GM12878 (cell line): ENCODE measurements around the gene SLC30A4. TPM values are rescaled to one million over a fixed set of nuclear protein-coding genes. Genes with fewer than 3 reads are reported as not detected.

Experiments
- CHD2 ChIP-seq: IDR thresholded peaks from 2 replicates; pipeline ENCODE4 v1.6.1; 2011; ENCODE audit warnings: low read depth, low read length, improper control_type of control experiment, borderline replicate concordance
- HCFC1 ChIP-seq: fragments of 150-350 bp; IDR thresholded peaks from 2 replicates; pipeline ENCODE4 v1.6.1; 2014; ENCODE audit warnings: low read length
- HDAC2 ChIP-seq: fragments of 200-600 bp; sonication (generic); IDR thresholded peaks from 2 replicates; pipeline ENCODE4 v1.6.1; 2017
- JUNB ChIP-seq: IDR thresholded peaks from 2 replicates; pipeline ENCODE4 v1.6.1; 2016; ENCODE audit warnings: antibody characterized with exemption, mild to moderate bottlenecking
- KLF5 ChIP-seq: fragments of 450-650 bp; IDR thresholded peaks from 2 replicates; pipeline ENCODE4 v1.6.1; 2014; ENCODE audit warnings: mild to moderate bottlenecking; ENCODE audit not compliant: partially characterized antibody
- MEF2A ChIP-seq: IDR thresholded peaks from 2 replicates; pipeline ENCODE4 v1.6.1; 2011; ENCODE audit warnings: low read depth, mild to moderate bottlenecking, low read length, moderate library complexity; ENCODE audit not compliant: insufficient read depth
- MYC ChIP-seq: IDR thresholded peaks from 2 replicates; pipeline ENCODE4 v1.6.1; 2011; ENCODE audit warnings: mild to moderate bottlenecking, low read length, moderate library complexity, inconsistent platforms; ENCODE audit not compliant: insufficient read depth, insufficient replicate concordance, insufficient read length, severe bottlenecking
- NRF1 ChIP-seq: conservative IDR thresholded peaks from 2 replicates; pipeline ENCODE4 v1.6.1; 2011; ENCODE audit warnings: mild to moderate bottlenecking, low read depth, low read length, improper control_type of control experiment
- SMC3 ChIP-seq: IDR thresholded peaks from 2 replicates; pipeline ENCODE4 v1.6.1; 2011; ENCODE audit warnings: low read length, improper control_type of control experiment, borderline replicate concordance
- SPI1 ChIP-seq: IDR thresholded peaks from 2 replicates; pipeline ENCODE4 v1.6.1; 2011; ENCODE audit warnings: low read depth, mild to moderate bottlenecking, low read length, moderate library complexity, borderline replicate concordance; ENCODE audit not compliant: insufficient read depth
- SREBF1 ChIP-seq: IDR thresholded peaks from 2 replicates; pipeline ENCODE4 v1.6.1; 2012; ENCODE audit warnings: mild to moderate bottlenecking, low read length
- ZZZ3 ChIP-seq: IDR thresholded peaks from 2 replicates; pipeline ENCODE4 v1.6.1; 2011; ENCODE audit warnings: low read depth; ENCODE audit not compliant: control insufficient read depth, insufficient read length
- polyA plus RNA-seq, 11 experiments: library from polyadenylated mRNA; depleted of rRNA in 4 of 11; unstranded in 6 of 11; stranded (reverse) in 5 of 11; fragments of >200 nt; fragmentation: Nextera tagmentation in 4 of 11; fragmentation: Illumina TruSeq in 1 of 11; extraction: Ambion mirVana in 4 of 11; extraction: Trizol in 1 of 11; gene quantifications; 1 replicate in 1 of 11; 2 replicates in 10 of 11; pipeline versions ENCODE4 v1.2.1 to v1.2.3, GENCODE V29; 2011 to 2016; ENCODE audit warnings: inconsistent platforms in 2 of 11, missing spikeins in 2 of 11, low read depth in 1 of 11
- total RNA-seq, 4 experiments: library from RNA; depleted of rRNA in 3 of 4; stranded (reverse); fragments of >200 nt in 3 of 4; fragmentation: Illumina TruSeq in 1 of 4; extraction: Trizol in 1 of 4; gene quantifications; 2 replicates each; pipeline versions ENCODE4 v1.2.1 to v1.2.3, GENCODE V29; 2013 to 2021
- TF ChIP-seq, protein P1 (sequence below): fragments of 450-650 bp; conservative IDR thresholded peaks from 2 replicates; pipeline ENCODE4 v1.6.1; 2017; ENCODE audit warnings: mild to moderate bottlenecking, moderate library complexity
- TF ChIP-seq, protein P2 (sequence below): IDR thresholded peaks from 2 replicates; pipeline ENCODE4 v1.6.1; 2011; ENCODE audit warnings: borderline replicate concordance, low read depth, mild to moderate bottlenecking, moderate library complexity, low read length; ENCODE audit not compliant: insufficient read depth, poor library complexity, severe bottlenecking
- TF ChIP-seq, protein P3 (sequence below): IDR thresholded peaks from 2 replicates; pipeline ENCODE4 v1.6.1; 2012; ENCODE audit warnings: low read depth, low read length, improper control_type of control experiment
- TF ChIP-seq, protein P4 (sequence below), 3 experiments: IDR thresholded peaks in 2 of 3; conservative IDR thresholded peaks in 1 of 3; 2 replicates each; pipeline ENCODE4 v1.5.1; 2011; ENCODE audit warnings: low read depth in 3 of 3, low read length in 3 of 3, mild to moderate bottlenecking in 3 of 3, control low read depth in 2 of 3, moderate library complexity in 2 of 3, inconsistent platforms in 1 of 3, mixed read lengths in 1 of 3; ENCODE audit not compliant: control insufficient read depth in 2 of 3, insufficient read depth in 1 of 3; ENCODE audit errors: extremely low read depth in 1 of 3
- TF ChIP-seq, protein P5 (sequence below): fragments of 450-650 bp; formaldehyde crosslinking; IDR thresholded peaks from 2 replicates; pipeline ENCODE4 v1.4.0; 2022; ENCODE audit warnings: mild to moderate bottlenecking, moderate library complexity

SLC30A4 gene
- total and polyA plus RNA-seq, 10 of the 15 experiments (the other 5 are each of a cell fraction or from before 2014, with no cell fraction given) = 0.05 to 0.31 (median 0.20) TPM

DNA sequence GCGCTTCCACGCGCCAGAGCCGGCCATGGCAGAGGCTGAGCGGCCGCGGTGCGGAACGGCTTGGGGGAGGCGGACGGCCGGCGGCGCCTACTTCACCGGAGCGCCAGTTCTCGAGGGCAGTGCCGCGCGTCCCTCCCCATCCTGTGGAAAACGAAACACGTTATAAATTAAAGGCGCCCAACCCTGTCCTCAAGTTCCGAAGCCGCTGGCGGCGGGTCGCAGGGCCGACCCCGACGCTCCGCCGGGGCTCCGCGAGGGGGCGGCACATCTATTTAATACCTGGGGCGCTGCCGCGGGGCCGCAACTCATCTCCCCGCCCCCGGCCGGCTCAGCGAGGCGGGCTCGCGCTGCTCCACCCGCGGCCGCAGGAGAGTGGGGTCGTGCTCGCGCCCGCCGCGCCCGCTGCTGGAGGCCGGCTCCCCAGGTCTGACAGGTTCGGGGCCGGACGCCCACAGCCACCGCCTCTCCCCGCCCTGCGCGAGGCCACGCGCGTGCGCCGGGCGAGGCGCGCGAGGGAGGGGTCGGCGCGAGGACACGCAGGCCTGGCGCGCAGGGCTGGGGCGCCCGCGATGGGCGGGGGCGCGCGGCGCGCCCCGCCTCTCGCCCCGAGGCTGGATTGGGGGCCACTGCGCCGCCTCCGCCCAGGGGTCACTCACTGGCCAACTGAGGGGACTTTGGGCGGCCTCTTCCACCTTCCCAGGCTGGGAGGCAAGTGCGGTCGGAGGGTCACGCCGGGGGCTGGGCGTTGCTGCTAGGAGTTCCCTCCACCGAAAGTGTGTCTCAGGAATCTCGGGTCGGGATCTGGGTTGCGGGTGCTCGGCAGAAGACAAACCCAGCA, at the start of gene SLC30A4 (continued):
- TF ChIP-seq, protein P1, sequence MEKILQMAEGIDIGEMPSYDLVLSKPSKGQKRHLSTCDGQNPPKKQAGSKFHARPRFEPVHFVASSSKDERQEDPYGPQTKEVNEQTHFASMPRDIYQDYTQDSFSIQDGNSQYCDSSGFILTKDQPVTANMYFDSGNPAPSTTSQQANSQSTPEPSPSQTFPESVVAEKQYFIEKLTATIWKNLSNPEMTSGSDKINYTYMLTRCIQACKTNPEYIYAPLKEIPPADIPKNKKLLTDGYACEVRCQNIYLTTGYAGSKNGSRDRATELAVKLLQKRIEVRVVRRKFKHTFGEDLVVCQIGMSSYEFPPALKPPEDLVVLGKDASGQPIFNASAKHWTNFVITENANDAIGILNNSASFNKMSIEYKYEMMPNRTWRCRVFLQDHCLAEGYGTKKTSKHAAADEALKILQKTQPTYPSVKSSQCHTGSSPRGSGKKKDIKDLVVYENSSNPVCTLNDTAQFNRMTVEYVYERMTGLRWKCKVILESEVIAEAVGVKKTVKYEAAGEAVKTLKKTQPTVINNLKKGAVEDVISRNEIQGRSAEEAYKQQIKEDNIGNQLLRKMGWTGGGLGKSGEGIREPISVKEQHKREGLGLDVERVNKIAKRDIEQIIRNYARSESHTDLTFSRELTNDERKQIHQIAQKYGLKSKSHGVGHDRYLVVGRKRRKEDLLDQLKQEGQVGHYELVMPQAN = 0 out of 2 replicates have a peak, but pooled peaks have one; percentile 48
- peak; percentile 42 for TF ChIP-seq NRF1
- TF ChIP-seq, protein P2, sequence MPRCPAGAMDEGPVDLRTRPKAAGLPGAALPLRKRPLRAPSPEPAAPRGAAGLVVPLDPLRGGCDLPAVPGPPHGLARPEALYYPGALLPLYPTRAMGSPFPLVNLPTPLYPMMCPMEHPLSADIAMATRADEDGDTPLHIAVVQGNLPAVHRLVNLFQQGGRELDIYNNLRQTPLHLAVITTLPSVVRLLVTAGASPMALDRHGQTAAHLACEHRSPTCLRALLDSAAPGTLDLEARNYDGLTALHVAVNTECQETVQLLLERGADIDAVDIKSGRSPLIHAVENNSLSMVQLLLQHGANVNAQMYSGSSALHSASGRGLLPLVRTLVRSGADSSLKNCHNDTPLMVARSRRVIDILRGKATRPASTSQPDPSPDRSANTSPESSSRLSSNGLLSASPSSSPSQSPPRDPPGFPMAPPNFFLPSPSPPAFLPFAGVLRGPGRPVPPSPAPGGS = no peak
- no peak for TF ChIP-seq ZZZ3
- TF ChIP-seq, protein P3, sequence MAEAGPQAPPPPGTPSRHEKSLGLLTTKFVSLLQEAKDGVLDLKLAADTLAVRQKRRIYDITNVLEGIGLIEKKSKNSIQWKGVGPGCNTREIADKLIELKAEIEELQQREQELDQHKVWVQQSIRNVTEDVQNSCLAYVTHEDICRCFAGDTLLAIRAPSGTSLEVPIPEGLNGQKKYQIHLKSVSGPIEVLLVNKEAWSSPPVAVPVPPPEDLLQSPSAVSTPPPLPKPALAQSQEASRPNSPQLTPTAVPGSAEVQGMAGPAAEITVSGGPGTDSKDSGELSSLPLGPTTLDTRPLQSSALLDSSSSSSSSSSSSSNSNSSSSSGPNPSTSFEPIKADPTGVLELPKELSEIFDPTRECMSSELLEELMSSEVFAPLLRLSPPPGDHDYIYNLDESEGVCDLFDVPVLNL = no peak
- TF ChIP-seq, protein P4, sequence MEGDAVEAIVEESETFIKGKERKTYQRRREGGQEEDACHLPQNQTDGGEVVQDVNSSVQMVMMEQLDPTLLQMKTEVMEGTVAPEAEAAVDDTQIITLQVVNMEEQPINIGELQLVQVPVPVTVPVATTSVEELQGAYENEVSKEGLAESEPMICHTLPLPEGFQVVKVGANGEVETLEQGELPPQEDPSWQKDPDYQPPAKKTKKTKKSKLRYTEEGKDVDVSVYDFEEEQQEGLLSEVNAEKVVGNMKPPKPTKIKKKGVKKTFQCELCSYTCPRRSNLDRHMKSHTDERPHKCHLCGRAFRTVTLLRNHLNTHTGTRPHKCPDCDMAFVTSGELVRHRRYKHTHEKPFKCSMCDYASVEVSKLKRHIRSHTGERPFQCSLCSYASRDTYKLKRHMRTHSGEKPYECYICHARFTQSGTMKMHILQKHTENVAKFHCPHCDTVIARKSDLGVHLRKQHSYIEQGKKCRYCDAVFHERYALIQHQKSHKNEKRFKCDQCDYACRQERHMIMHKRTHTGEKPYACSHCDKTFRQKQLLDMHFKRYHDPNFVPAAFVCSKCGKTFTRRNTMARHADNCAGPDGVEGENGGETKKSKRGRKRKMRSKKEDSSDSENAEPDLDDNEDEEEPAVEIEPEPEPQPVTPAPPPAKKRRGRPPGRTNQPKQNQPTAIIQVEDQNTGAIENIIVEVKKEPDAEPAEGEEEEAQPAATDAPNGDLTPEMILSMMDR (IDR thresholded peaks at IDR 0.05 in 2 of 3, conservative IDR thresholded peaks at IDR 0.05 in 1 of 3; ENCODE audit: control insufficient read depth in 2 of 3, extremely low read depth in 1 of 3, insufficient read depth in 1 of 3, low read depth in 3 of 3, low read length in 3 of 3) = peak in 2 of 3 experiments; percentile 25 to 28; a peak in 3 of 6 replicates
- no peak for TF ChIP-seq KLF5
- no peak for TF ChIP-seq JUNB
- no peak for TF ChIP-seq SPI1
- no peak for TF ChIP-seq MEF2A
- peak; percentile 22; the same call in 1 of the 2 replicates for TF ChIP-seq SMC3
- TF ChIP-seq HDAC2 = no peak
- TF ChIP-seq, protein P5, sequence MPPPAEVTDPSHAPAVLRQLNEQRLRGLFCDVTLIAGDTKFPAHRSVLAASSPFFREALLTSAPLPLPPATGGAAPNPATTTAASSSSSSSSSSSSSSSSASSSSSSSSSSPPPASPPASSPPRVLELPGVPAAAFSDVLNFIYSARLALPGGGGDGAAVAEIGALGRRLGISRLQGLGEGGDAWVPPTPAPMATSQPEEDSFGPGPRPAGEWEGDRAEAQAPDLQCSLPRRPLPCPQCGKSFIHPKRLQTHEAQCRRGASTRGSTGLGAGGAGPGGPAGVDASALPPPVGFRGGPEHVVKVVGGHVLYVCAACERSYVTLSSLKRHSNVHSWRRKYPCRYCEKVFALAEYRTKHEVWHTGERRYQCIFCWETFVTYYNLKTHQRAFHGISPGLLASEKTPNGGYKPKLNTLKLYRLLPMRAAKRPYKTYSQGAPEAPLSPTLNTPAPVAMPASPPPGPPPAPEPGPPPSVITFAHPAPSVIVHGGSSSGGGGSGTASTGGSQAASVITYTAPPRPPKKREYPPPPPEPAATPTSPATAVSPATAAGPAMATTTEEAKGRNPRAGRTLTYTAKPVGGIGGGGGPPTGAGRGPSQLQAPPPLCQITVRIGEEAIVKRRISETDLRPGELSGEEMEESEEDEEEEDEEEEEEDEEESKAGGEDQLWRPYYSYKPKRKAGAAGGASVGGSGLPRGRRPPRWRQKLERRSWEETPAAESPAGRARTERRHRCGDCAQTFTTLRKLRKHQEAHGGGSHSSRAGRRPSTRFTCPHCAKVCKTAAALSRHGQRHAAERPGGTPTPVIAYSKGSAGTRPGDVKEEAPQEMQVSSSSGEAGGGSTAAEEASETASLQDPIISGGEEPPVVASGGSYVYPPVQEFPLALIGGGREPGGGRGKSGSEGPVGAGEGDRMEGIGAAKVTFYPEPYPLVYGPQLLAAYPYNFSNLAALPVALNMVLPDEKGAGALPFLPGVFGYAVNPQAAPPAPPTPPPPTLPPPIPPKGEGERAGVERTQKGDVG = no peak
- TF ChIP-seq MYC = no peak
- no peak for TF ChIP-seq HCFC1
- no peak for TF ChIP-seq SREBF1
- no peak for TF ChIP-seq CHD2
